Raji (cell line): ENCODE data around the gene TXNDC17.

Experiments used
- POLR2A ChIP-seq: IDR thresholded peaks from 2 replicates; pipeline ENCODE4 v1.6.1; 2011; ENCODE audit warnings: low read depth, low read length, control low read depth; ENCODE audit not compliant: insufficient read depth

The TXNDC17 gene

DNA sequence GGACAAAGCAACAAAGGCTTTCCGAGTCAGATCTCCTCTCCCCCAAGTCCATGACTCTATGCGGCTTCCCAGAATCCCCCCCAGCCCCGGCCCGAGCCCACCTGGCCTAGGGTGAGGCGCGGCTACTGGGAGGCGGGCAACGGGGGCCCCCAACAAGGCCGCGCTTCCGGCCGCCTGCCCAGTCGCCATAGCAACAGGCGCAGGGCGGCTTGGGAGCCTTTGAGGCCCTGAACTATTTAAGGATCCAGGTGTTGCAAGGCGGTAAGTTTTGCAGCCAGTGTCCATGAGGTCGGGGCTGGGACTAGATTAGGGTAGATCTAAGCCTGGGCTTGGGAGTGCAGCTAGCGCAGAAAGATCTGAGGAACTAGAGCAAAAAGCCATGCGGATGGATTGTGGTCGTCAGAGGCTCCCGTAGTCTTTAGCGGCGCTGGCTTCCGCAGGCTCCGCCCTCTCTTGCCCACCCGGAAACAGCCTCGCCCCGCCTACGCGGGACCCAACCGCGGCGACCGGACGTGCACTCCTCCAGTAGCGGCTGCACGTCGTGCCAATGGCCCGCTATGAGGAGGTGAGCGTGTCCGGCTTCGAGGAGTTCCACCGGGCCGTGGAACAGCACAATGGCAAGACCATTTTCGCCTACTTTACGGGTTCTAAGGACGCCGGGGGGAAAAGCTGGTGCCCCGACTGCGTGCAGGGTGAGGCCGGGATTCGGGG lies at the start of gene TXNDC17, which contains the start of gene KIAA0753:
TSS of gene TXNDC17 (plus strand) at position 525 of the 711 bp plus-strand sequence. CDS start at position 548, 23 bp downstream.
TSS of gene KIAA0753 (minus strand) at position 176 of the 711 bp plus-strand sequence. CDS start 5,608 bp downstream, outside the sequence.
- TF ChIP-seq POLR2A = peak; percentile 96

DNA sequence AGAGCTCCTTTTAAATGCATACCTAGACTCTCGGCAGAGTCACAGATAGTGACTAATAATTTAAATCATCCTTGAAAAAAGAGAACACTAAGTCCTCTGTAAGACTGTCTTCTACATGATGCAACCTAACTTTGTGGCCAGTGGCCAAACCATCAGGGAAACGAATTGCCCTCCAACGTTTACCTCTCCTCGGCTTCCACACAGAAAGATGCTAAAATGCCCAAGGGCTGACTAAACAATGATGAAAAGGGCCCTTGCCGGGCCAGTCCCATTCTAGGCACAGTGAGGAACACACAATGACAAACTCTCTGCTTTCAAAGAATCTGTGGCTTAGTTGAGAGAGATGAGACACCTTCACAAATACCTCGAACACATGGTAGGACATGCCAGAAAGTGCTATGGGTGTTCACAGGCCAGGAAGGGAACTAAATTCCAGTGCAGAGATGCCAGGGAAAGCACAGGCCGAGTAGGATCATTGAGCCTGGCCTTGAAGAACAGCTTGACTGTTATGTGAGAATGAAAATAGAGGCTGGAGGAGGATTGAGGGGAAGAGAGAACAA lies 49.2 kb upstream of the TXNDC17 start:
- TF ChIP-seq POLR2A = no peak

GRCh38 chr17:6592173-6592572 lies 48.7 kb upstream of the TXNDC17 start:
- no peak for TF ChIP-seq POLR2A

GRCh38 chr17:6596081-6596480 lies 44.8 kb upstream of the TXNDC17 start:
- TF ChIP-seq POLR2A = no peak

GRCh38 chr17:6596511-6596910 lies 44.3 kb upstream of the TXNDC17 start:
- TF ChIP-seq POLR2A = no peak

GRCh38 chr17:6596941-6597340 lies 43.9 kb upstream of the TXNDC17 start:
- TF ChIP-seq POLR2A = no peak

- TF ChIP-seq POLR2A = no peak
These were observed 43.1 kb upstream of the TXNDC17 start for GRCh38 chr17:6597727-6598126.

GRCh38 chr17:6599364-6599763 lies 41.5 kb upstream of the TXNDC17 start:
- no peak for TF ChIP-seq POLR2A

DNA sequence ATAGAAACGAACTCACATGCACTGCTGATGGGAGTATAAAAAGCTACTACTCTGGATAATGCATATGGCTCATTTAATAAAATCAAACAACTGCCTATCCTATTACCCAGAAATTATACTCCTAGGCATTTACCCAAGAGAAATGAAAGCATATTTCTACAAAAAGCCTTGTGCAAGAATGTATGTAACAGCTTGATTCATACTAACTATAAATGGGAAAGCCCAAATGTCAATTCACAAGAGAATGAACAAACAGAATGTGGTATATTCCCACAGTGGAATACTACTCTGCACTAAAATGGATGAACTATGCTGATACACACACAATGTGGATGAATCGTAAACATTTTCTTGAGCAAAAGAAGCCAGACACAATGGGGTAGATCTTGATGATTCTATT lies 38.7 kb upstream of the TXNDC17 start:
- TF ChIP-seq POLR2A = no peak

- no peak for TF ChIP-seq POLR2A
These were observed 37.0 kb upstream of the TXNDC17 start for GRCh38 chr17:6603744-6604325.

- no peak for TF ChIP-seq POLR2A
These were observed 35.7 kb upstream of the TXNDC17 start for GRCh38 chr17:6605142-6605541.

GRCh38 chr17:6608321-6608720 lies 32.5 kb upstream of the TXNDC17 start:
- no peak for TF ChIP-seq POLR2A

- TF ChIP-seq POLR2A = no peak
These were observed 30.8 kb upstream of the TXNDC17 start for GRCh38 chr17:6610011-6610410.

GRCh38 chr17:6611231-6611630 lies 29.6 kb upstream of the TXNDC17 start:
- no peak for TF ChIP-seq POLR2A

DNA sequence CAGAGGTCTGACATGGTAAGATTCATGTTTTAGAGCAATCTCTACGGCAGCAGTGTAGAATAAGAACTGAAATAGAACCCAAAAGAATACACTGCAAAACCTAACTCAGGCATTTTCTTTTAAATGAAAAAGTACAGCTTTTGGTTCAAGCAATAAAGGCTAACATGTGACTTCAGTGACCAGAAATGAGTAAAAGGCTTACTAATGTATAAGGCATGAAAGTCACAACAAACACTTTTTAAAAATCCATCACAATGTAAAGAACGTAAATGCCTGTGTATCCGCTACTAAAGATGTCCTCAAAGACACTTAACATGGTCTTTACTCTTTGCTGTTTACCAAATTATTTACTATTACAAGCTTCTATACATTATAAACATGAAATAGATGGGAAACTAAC lies 16.9 kb upstream of the TXNDC17 start:
- no peak for TF ChIP-seq POLR2A

GRCh38 chr17:6626616-6627015 lies 14.2 kb upstream of the TXNDC17 start:
- no peak for TF ChIP-seq POLR2A
